ENCODE measurements around the gene RNF19B.

The RNF19B gene

GRCh38 chr1:32888677-32889420, 75.8 kb downstream of the RNF19B start:
- no peak for DNase-seq (ENCODE audit: low read depth in 2 of 2)

- DNase-seq (ENCODE audit: low read depth in 2 of 2) = no peak
Measured at GRCh38 chr1:32888134-32888533, 76.5 kb downstream of the RNF19B start.

- DNase-seq (ENCODE audit: low read depth in 2 of 2) = no peak
Measured at GRCh38 chr1:32887623-32888022, 77.0 kb downstream of the RNF19B start.

- no peak for DNase-seq (ENCODE audit: low read depth in 2 of 2)
Measured at GRCh38 chr1:32886828-32887414, 77.7 kb downstream of the RNF19B start.
